GM19372 (cell line): ENCODE data around the gene VSTM5.
"Not testable (repeated sequence)": the region's sequence is repeated elsewhere in the genome, so short reads cannot be mapped to it uniquely, and the experiment has no call there.

Experiments
- ATAC-seq: cut with Tn5 transposase; IDR thresholded peaks from one replicate; pipeline ENCODE4 v1.9.1; 2021; ENCODE audit warnings: mild to moderate bottlenecking, low read depth, moderate library complexity; ENCODE audit not compliant: unreplicated experiment

The VSTM5 gene

GRCh38 chr11:93850594-93851018 is at the start of gene VSTM5:
Gene VSTM5 (minus strand): TSS chr11:93850618. CDS start chr11:93850502, 116 bp downstream.
- ATAC-seq: no peak

GRCh38 chr11:93895106-93895862 is 44.9 kb upstream of the VSTM5 start:
- no peak for ATAC-seq

GRCh38 chr11:93890391-93891051 is 40.1 kb upstream of the VSTM5 start:
- no peak for ATAC-seq

GRCh38 chr11:93887111-93887510 is 36.7 kb upstream of the VSTM5 start:
- ATAC-seq: no peak

GRCh38 chr11:93879114-93879513 is 28.7 kb upstream of the VSTM5 start:
- not testable (repeated sequence) for ATAC-seq

- ATAC-seq: no peak
Measured at GRCh38 chr11:93875637-93876036, 25.2 kb upstream of the VSTM5 start.

GRCh38 chr11:93871526-93871925 is 21.1 kb upstream of the VSTM5 start:
- no peak for ATAC-seq

GRCh38 chr11:93870616-93871015 is 20.2 kb upstream of the VSTM5 start:
- no peak for ATAC-seq

- no peak for ATAC-seq
Measured at GRCh38 chr11:93869830-93870229, 19.4 kb upstream of the VSTM5 start.

GRCh38 chr11:93868404-93868803 is 18.0 kb upstream of the VSTM5 start:
- ATAC-seq: not testable (repeated sequence)

GRCh38 chr11:93861808-93862207 is 11.4 kb upstream of the VSTM5 start:
- ATAC-seq: no peak

- no peak for ATAC-seq
Measured at GRCh38 chr11:93858121-93858775, 7.8 kb upstream of the VSTM5 start.

GRCh38 chr11:93857413-93858120 is 7.1 kb upstream of the VSTM5 start:
- no peak for ATAC-seq

GRCh38 chr11:93852242-93852641 is 1.8 kb upstream of the VSTM5 start:
- no peak for ATAC-seq

GRCh38 chr11:93849751-93850593 is 446 bp downstream of the VSTM5 start:
- no peak for ATAC-seq

- no peak for ATAC-seq
Measured at GRCh38 chr11:93849201-93849600, 1.2 kb downstream of the VSTM5 start.

GRCh38 chr11:93846411-93846810 is 4.0 kb downstream of the VSTM5 start:
- ATAC-seq: no peak

- no peak for ATAC-seq
Measured at GRCh38 chr11:93845181-93846092, 5.0 kb downstream of the VSTM5 start.

GRCh38 chr11:93844568-93844967 is 5.8 kb downstream of the VSTM5 start:
- ATAC-seq: no peak
